WTC11 (cell line): ENCODE results near the gene PLEKHH2.

Source experiments
- CREB1 ChIP-seq: sonication (generic); formaldehyde crosslinking; IDR thresholded peaks from 2 replicates; pipeline ENCODE4 v1.8.0; 2023; ENCODE audit warnings: mild to moderate bottlenecking, missing genetic modification reagents
- MAX ChIP-seq: sonication (generic); formaldehyde crosslinking; IDR thresholded peaks from 2 replicates; pipeline ENCODE4 v1.8.0; 2022; ENCODE audit warnings: mild to moderate bottlenecking, missing genetic modification reagents
- NR3C1 ChIP-seq: sonication (generic); formaldehyde crosslinking; conservative IDR thresholded peaks from 2 replicates; pipeline ENCODE4 v1.8.1; 2023; ENCODE audit warnings: low read depth, mild to moderate bottlenecking, missing genetic modification reagents
- SP1 ChIP-seq: sonication (generic); formaldehyde crosslinking; conservative IDR thresholded peaks from 2 replicates; pipeline ENCODE4 v1.8.1; 2022; ENCODE audit warnings: missing genetic modification reagents
- TF ChIP-seq, protein P1 (sequence below): sonication (generic); formaldehyde crosslinking; IDR thresholded peaks from 2 replicates; pipeline ENCODE4 v1.8.1; 2023; ENCODE audit warnings: mild to moderate bottlenecking, missing genetic modification reagents, moderate library complexity
- TF ChIP-seq, protein P2 (sequence below): fragments of 200-600 bp; IDR thresholded peaks from 2 replicates; pipeline ENCODE4 v1.8.0; 2022; ENCODE audit warnings: antibody characterized with exemption
- TF ChIP-seq, protein P3 (sequence below): sonication (generic); formaldehyde crosslinking; IDR thresholded peaks from 2 replicates; pipeline ENCODE4 v1.8.0; 2022; ENCODE audit warnings: mild to moderate bottlenecking, missing genetic modification reagents

GRCh38 chr2:43814711-43815110 lies 177.7 kb downstream of the PLEKHH2 start:
- TF ChIP-seq, protein P1, sequence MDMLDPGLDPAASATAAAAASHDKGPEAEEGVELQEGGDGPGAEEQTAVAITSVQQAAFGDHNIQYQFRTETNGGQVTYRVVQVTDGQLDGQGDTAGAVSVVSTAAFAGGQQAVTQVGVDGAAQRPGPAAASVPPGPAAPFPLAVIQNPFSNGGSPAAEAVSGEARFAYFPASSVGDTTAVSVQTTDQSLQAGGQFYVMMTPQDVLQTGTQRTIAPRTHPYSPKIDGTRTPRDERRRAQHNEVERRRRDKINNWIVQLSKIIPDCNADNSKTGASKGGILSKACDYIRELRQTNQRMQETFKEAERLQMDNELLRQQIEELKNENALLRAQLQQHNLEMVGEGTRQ (CRISPR knock-in tag), result no peak
- TF ChIP-seq SP1 (CRISPR knock-in tag) (no peak), MAX (CRISPR knock-in tag) (no peak), NR3C1 (CRISPR knock-in tag) (no peak), CREB1 (CRISPR knock-in tag) (no peak)
- TF ChIP-seq, protein P2, sequence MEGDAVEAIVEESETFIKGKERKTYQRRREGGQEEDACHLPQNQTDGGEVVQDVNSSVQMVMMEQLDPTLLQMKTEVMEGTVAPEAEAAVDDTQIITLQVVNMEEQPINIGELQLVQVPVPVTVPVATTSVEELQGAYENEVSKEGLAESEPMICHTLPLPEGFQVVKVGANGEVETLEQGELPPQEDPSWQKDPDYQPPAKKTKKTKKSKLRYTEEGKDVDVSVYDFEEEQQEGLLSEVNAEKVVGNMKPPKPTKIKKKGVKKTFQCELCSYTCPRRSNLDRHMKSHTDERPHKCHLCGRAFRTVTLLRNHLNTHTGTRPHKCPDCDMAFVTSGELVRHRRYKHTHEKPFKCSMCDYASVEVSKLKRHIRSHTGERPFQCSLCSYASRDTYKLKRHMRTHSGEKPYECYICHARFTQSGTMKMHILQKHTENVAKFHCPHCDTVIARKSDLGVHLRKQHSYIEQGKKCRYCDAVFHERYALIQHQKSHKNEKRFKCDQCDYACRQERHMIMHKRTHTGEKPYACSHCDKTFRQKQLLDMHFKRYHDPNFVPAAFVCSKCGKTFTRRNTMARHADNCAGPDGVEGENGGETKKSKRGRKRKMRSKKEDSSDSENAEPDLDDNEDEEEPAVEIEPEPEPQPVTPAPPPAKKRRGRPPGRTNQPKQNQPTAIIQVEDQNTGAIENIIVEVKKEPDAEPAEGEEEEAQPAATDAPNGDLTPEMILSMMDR, result no peak
- TF ChIP-seq, protein P3, sequence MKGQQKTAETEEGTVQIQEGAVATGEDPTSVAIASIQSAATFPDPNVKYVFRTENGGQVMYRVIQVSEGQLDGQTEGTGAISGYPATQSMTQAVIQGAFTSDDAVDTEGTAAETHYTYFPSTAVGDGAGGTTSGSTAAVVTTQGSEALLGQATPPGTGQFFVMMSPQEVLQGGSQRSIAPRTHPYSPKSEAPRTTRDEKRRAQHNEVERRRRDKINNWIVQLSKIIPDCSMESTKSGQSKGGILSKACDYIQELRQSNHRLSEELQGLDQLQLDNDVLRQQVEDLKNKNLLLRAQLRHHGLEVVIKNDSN (CRISPR knock-in tag), result no peak
